BLaER1 treated with 17β-estradiol and CSF1 and Interleukin-3, amounts not matched to agents 10 nM and 100 nM (cell line): Measurements from ENCODE around the gene NELL1.

Experiments used
- H3K27ac ChIP-seq, 11 experiments: shearing (Covaris generic); formaldehyde crosslinking; 2 replicates each; pipeline ENCODE4 v1.8.1; 2022
- H3K27me3 ChIP-seq, 11 experiments: shearing (Covaris generic); formaldehyde crosslinking; 2 replicates each; pipeline ENCODE4 v1.8.1; 2022
- H3K36me3 ChIP-seq, 11 experiments: shearing (Covaris generic); formaldehyde crosslinking; 2 replicates each; pipeline ENCODE4 v1.8.1; 2022
- H3K4me1 ChIP-seq, 10 experiments: shearing (Covaris generic); formaldehyde crosslinking; 2 replicates each; pipeline ENCODE4 v1.8.1; 2022
- H3K4me2 ChIP-seq, 11 experiments: shearing (Covaris generic); formaldehyde crosslinking; 2 replicates each; pipeline ENCODE4 v1.8.1; 2022
- H3K4me3 ChIP-seq, 10 experiments: shearing (Covaris generic); formaldehyde crosslinking; 2 replicates each; pipeline ENCODE4 v1.8.1; 2022
- H3K9ac ChIP-seq, 11 experiments: shearing (Covaris generic); formaldehyde crosslinking; 2 replicates each; pipeline ENCODE4 v1.8.1; 2022
- H3K9me3 ChIP-seq, 11 experiments: shearing (Covaris generic); formaldehyde crosslinking; replicated peaks in 1 of 11; 2 replicates each; pipeline ENCODE4 v1.8.1; 2022
- H4K20me1 ChIP-seq, 11 experiments: shearing (Covaris generic); formaldehyde crosslinking; 2 replicates each; pipeline ENCODE4 v1.8.1; 2022
- Cebpa-rat ChIP-seq, 11 experiments: shearing (Covaris generic); IDR thresholded peaks; 2 replicates each; pipeline ENCODE4 v1.8.1; 2022

The NELL1 gene

DNA sequence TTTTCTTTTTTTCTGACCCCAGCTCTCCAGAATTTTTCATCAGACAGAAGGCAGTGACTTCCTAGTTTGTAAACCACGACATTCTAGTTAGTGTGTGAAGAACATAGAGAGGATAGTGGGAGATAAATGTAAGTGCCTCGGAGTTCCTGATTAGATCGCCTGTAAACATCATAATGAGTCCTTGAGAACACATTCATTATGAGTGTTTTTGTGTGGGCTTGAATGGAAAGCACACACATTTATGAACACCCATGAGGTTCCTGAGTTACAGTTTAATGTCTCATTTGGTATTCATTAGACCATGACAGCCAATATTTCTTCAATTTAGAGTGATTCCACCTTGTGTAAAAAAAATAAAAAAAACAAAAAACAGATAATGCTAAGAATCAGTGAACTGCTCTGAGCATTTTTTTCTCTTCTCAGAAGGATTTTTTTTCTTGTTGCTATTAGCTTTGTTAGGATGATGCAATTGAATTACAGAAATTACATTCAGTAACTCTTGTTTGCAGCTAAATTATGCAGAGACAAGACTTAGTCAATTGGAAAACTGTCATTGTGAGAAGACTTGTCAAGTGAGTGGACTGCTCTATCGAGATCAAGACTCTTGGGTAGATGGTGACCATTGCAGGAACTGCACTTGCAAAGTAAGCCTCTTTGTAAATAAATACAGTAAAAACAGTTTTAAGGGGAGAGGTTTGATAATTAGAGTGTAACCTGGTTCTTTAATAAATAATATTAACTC, 257.6 kb downstream of the NELL1 start:
- no peak overlapping the region for H3K27ac ChIP-seq
- no peaks in the 10 kb centered on the region for H3K9me3 ChIP-seq
- no peaks in the 10 kb centered on the region for H3K27me3 ChIP-seq
- TF ChIP-seq Cebpa-rat (IDR thresholded peaks at IDR 0.05) = no peak
- no peak overlapping the region for H3K9ac ChIP-seq
- no peaks in the 10 kb centered on the region for H3K36me3 ChIP-seq
- no peaks in the 10 kb centered on the region for H4K20me1 ChIP-seq
- no peak overlapping the region for H3K4me2 ChIP-seq
- H3K4me3 ChIP-seq = no peak overlapping the region
- H3K4me1 ChIP-seq = no peaks in the 10 kb centered on the region

DNA sequence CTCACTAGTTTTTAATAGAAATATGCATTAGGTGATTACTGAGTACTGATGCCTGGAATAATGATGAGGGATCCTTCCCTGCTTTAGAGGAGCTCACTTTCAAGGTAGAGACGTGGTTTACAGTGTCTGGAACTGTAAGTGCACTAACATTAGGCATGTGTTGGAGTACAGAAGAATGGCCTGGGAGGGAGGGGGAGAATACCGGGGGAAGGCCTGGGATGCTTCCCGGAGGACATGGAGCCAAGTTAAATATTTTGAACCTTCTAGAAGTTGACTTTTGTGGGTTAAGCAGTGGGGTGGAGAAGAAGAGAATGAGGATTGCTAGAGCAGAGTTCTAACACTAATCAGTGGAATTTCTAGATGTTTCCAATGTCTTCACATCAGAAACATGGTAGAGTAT, 261.6 kb downstream of the NELL1 start:
- no peak overlapping the region for H3K4me2 ChIP-seq
- no peaks in the 10 kb centered on the region for H3K27me3 ChIP-seq
- H3K27ac ChIP-seq = no peak overlapping the region
- H3K4me3 ChIP-seq = no peak overlapping the region
- no peak overlapping the region for H3K9ac ChIP-seq
- no peaks in the 10 kb centered on the region for H3K4me1 ChIP-seq
- H3K9me3 ChIP-seq = no peaks in the 10 kb centered on the region
- no peak for TF ChIP-seq Cebpa-rat (IDR thresholded peaks at IDR 0.05)
- no peaks in the 10 kb centered on the region for H4K20me1 ChIP-seq
- H3K36me3 ChIP-seq = no peaks in the 10 kb centered on the region

DNA sequence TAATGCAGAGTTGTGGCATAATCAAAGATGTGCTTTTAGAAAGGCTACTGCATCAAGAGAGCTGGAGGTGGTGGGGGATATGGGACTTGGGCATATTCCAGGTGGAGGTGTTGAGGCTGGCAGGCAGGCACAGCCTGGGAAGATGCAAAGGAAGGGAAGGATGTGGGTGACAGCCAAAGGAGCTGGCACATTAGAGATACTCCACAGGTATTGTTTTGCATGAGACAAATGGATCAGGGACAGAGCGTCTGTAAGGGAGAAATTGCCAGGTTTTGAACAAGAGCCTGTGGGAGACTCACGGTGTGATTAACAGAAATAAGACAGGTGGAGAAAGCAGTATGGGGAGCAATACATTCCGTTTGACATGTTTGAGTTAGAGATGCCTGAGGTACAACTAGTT, 263.7 kb downstream of the NELL1 start:
- no peak overlapping the region for H3K4me2 ChIP-seq
- TF ChIP-seq Cebpa-rat (IDR thresholded peaks at IDR 0.05) = no peak
- H3K4me1 ChIP-seq = no peaks in the 10 kb centered on the region
- H3K9me3 ChIP-seq = no peaks in the 10 kb centered on the region
- H3K4me3 ChIP-seq = no peak overlapping the region
- H3K9ac ChIP-seq = no peak overlapping the region
- no peaks in the 10 kb centered on the region for H3K36me3 ChIP-seq
- no peaks in the 10 kb centered on the region for H4K20me1 ChIP-seq
- no peaks in the 10 kb centered on the region for H3K27me3 ChIP-seq
- no peak overlapping the region for H3K27ac ChIP-seq

DNA sequence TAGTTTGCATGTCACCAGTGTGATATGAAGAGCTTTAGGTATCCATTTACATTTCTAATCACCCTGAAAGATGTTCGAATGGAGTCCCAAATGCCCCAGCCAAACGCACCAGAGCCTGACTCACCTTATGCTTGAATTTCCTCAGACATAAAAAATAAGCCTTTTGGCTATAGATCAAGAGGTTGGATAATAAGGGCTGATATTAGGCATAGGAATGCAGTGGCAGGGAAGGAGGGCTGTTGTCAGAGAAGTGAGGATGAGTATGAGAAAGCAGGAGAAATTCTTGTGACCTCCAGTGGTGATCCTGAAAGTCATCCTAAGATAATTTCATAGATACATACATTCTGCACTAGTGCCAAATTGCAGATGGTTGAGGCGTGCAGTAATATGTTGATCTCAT, 264.6 kb downstream of the NELL1 start:
- H3K9ac ChIP-seq = no peak overlapping the region
- no peaks in the 10 kb centered on the region for H3K27me3 ChIP-seq
- H3K27ac ChIP-seq = no peak overlapping the region
- no peak overlapping the region for H3K4me2 ChIP-seq
- TF ChIP-seq Cebpa-rat (IDR thresholded peaks at IDR 0.05) = no peak
- H3K4me3 ChIP-seq = no peak overlapping the region
- no peaks in the 10 kb centered on the region for H4K20me1 ChIP-seq
- no peaks in the 10 kb centered on the region for H3K4me1 ChIP-seq
- H3K9me3 ChIP-seq = no peaks in the 10 kb centered on the region
- H3K36me3 ChIP-seq = no peaks in the 10 kb centered on the region

DNA sequence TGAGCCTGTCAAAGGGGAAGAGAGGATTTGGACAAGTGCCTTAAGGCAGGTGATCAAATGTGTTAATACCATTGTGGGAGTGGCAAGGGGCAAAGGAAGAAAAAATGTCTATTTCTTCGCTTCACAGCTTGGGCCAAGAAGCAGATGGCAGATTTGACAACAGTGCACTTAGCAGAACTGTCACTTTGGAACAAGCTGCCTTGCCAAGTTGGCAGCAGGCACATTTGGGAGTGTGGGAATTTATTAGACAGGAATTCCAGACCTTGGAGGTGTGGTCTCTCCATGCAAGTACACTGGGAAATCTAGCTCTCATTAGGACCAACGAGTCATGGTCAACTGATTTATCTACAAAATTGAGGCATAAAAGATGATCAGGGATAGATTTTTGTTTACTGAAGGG, 265.1 kb downstream of the NELL1 start:
- Histone ChIP-seq H3K9me3 (no peaks in the 10 kb centered on the region), H4K20me1 (no peaks in the 10 kb centered on the region), H3K36me3 (no peaks in the 10 kb centered on the region), H3K4me3 (no peak overlapping the region), H3K4me2 (no peak overlapping the region), H3K27me3 (no peaks in the 10 kb centered on the region), H3K27ac (no peak overlapping the region), H3K4me1 (no peaks in the 10 kb centered on the region), H3K9ac (no peak overlapping the region)
- TF ChIP-seq Cebpa-rat (IDR thresholded peaks at IDR 0.05) = no peak

DNA sequence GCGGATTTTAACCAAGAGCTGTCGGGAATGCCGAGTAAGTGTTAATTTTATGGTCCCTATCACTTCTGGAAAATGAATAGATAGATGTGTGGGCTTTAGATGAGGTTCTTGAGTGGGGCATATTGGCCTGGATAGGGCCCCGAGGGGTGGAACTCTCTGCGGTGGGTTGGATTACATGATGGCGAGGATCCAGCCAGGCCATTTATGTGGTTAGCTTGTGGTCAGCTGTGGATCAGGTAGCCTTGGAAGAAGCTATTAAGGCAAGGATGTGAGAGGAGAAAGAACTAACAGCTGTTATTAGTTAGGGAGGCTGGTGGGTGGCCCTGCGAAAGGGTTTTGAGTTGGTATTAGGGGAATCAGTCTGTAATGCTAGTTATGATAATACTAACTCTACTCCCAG, 268.4 kb downstream of the NELL1 start:
- H3K4me1 ChIP-seq = no peaks in the 10 kb centered on the region
- H3K9me3 ChIP-seq = no peaks in the 10 kb centered on the region
- no peak overlapping the region for H3K27ac ChIP-seq
- TF ChIP-seq Cebpa-rat (IDR thresholded peaks at IDR 0.05) = no peak
- no peak overlapping the region for H3K4me2 ChIP-seq
- no peak overlapping the region for H3K4me3 ChIP-seq
- H4K20me1 ChIP-seq = no peaks in the 10 kb centered on the region
- H3K36me3 ChIP-seq = no peaks in the 10 kb centered on the region
- H3K27me3 ChIP-seq = no peaks in the 10 kb centered on the region
- H3K9ac ChIP-seq = no peak overlapping the region

DNA sequence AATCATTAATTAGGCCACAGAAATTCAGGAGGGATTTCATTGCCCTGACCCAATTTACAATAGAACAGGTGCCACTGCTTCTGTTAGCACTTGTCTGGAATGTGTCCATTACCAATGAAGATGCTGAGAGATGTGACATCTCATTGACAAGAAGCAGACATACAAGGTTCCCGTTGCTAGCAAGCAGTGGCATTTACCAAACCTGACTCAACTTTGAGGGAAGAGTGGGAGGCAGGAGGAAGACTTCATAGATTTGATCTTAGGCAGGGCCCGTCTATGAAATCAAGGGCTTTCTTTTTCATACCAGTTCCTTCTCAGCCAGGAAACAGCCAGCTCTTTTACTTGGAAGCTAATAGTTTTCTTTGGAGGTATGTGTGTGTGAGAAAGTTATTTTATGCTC, 280.2 kb downstream of the NELL1 start:
- H3K27ac ChIP-seq = no peak overlapping the region
- H3K27me3 ChIP-seq = no peaks in the 10 kb centered on the region
- H3K4me2 ChIP-seq = no peak overlapping the region
- no peak for TF ChIP-seq Cebpa-rat (IDR thresholded peaks at IDR 0.05)
- H3K4me3 ChIP-seq = no peak overlapping the region
- no peaks in the 10 kb centered on the region for H3K4me1 ChIP-seq
- no peaks in the 10 kb centered on the region for H3K9me3 ChIP-seq
- no peaks in the 10 kb centered on the region; a peak in 1 of 22 replicates for H3K36me3 ChIP-seq
- no peaks in the 10 kb centered on the region for H4K20me1 ChIP-seq
- H3K9ac ChIP-seq = no peak overlapping the region

DNA sequence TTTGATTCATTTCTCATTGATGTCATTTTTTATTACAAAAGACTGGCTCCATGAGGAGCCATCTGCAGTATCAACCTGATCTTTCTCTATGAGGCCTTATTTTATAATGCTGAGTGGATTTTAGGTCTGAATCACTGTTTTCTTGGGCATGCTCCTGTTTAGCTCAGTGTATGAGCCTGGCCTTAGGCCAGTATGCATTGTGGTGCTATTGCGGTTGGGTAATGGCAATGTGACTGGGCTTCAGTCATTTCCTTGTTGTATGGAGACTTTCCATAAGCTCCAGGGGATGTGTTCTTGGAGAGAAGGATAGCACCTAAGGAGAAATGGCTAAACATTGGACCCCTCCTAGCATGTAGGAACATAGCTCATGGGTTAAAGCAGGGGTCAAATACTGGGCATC, 293.2 kb downstream of the NELL1 start:
- Histone ChIP-seq H3K36me3 (no peaks in the 10 kb centered on the region), H3K9ac (no peak overlapping the region), H3K27me3 (no peaks in the 10 kb centered on the region), H3K4me1 (no peaks in the 10 kb centered on the region), H3K27ac (no peak overlapping the region), H3K4me3 (no peak overlapping the region), H3K9me3 (no peaks in the 10 kb centered on the region), H3K4me2 (no peak overlapping the region), H4K20me1 (no peaks in the 10 kb centered on the region)
- TF ChIP-seq Cebpa-rat (IDR thresholded peaks at IDR 0.05) = no peak

DNA sequence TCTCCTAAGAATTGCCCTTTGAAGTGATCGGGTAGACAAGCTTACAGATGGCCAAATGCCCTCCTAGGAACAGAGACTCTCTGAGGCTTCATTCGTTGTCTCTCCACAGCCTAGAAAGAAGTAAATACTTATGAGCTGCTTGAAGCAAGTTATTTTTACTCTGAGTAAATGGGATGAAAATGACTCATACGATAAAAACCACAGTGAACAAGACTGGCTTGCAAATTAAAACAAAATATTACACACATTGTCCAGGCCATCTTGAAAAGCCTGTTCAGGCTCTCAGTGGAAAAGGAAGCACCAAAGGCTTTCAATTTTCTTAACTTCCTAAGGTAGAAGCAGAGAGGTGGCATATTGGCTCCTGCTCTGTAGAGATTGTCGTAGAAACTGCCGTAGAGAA, 294.2 kb downstream of the NELL1 start:
- H3K27me3 ChIP-seq = no peaks in the 10 kb centered on the region
- no peaks in the 10 kb centered on the region for H3K36me3 ChIP-seq
- H3K4me3 ChIP-seq = no peak overlapping the region
- no peak for TF ChIP-seq Cebpa-rat (IDR thresholded peaks at IDR 0.05)
- H3K9me3 ChIP-seq = no peaks in the 10 kb centered on the region
- no peak overlapping the region for H3K4me2 ChIP-seq
- H3K27ac ChIP-seq = no peak overlapping the region
- H3K4me1 ChIP-seq = peaks cover 0 to 6% (median 0%) of the 10 kb centered on the region in 10 experiments; a peak in 1 of 20 replicates
- H4K20me1 ChIP-seq = no peaks in the 10 kb centered on the region
- no peak overlapping the region for H3K9ac ChIP-seq

DNA sequence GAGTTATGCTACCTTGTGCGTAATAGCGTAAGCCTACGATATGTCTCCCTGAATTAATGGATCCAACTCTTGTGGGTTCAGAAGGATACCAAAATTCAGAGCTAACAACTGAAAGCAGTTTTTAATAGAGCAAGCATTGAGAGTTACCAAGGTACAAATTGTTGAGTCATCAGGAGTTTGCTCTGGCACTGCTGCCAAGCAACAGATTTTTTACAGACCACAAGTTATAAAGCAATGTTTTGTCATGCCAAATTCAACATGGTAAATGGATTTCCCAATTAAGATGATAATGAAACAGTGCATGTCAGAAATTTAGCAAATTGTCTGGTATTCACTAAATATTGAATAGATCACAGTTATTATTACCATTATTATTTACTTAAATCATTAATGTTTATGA, 295.6 kb downstream of the NELL1 start:
- Histone ChIP-seq H4K20me1 (no peaks in the 10 kb centered on the region), H3K4me2 (no peak overlapping the region), H3K4me3 (no peak overlapping the region), H3K9me3 (no peaks in the 10 kb centered on the region), H3K36me3 (no peaks in the 10 kb centered on the region), H3K4me1 (peaks cover 0 to 6% (median 0%) of the 10 kb centered on the region in 10 experiments; a peak in 1 of 20 replicates), H3K27ac (no peak overlapping the region), H3K9ac (no peak overlapping the region), H3K27me3 (no peaks in the 10 kb centered on the region)
- TF ChIP-seq Cebpa-rat (IDR thresholded peaks at IDR 0.05) = no peak
